CD14-positive monocyte (primary cell): ENCODE data around the gene CDH5. TPM values are rescaled to one million over a fixed set of nuclear protein-coding genes. Genes with fewer than 3 reads are reported as not detected.

ENCODE experiments used
- DNase-seq, 3 donors: peaks; one replicate each; pipeline ENCODE4 v3.0.0-alpha.2; 2011 to 2022
- H2AFZ ChIP-seq: 2 replicates; pipeline ENCODE4 v1.6.0; 2012; ENCODE audit warnings: mild to moderate bottlenecking, low read depth, low read length, inconsistent platforms; ENCODE audit not compliant: insufficient read depth, poor library complexity, severe bottlenecking
- H3K27ac ChIP-seq, 2 donors: 1 replicate in 1 of 2; 2 replicates in 1 of 2; pipeline ENCODE4 v1.5.1; 2012 to 2013; ENCODE audit warnings: low read length in 2 of 2, control low read depth in 1 of 2, inconsistent platforms in 1 of 2, low read depth in 1 of 2, mild to moderate bottlenecking in 1 of 2
- H3K27me3 ChIP-seq, 2 donors: one replicate each; pipeline versions ENCODE4 v1.6.0 to v1.6.1; 2011 to 2013; ENCODE audit warnings: low read length in 2 of 2; ENCODE audit not compliant: control insufficient read depth in 2 of 2, insufficient read depth in 2 of 2
- H3K36me3 ChIP-seq, 2 donors: replicated peaks in 1 of 2; 1 replicate in 1 of 2; 2 replicates in 1 of 2; pipeline versions ENCODE4 v1.5.1 to v1.6.1; 2012 to 2013; ENCODE audit warnings: low read length in 2 of 2, control low read depth in 1 of 2, inconsistent platforms in 1 of 2, mild to moderate bottlenecking in 1 of 2; ENCODE audit not compliant: insufficient read depth in 2 of 2, control insufficient read depth in 1 of 2
- H3K4me1 ChIP-seq, 2 donors: 1 replicate in 1 of 2; 2 replicates in 1 of 2; pipeline versions ENCODE4 v1.5.1 to v1.6.1; 2012 to 2013; ENCODE audit warnings: low read length in 2 of 2, control low read depth in 1 of 2, inconsistent platforms in 1 of 2, mild to moderate bottlenecking in 1 of 2, moderate library complexity in 1 of 2; ENCODE audit not compliant: insufficient read depth in 2 of 2, control insufficient read depth in 1 of 2
- H3K4me2 ChIP-seq: replicated peaks from 2 replicates; pipeline ENCODE3; 2012; ENCODE audit warnings: low read length, moderate library complexity, mild to moderate bottlenecking; ENCODE audit not compliant: poor library complexity, severe bottlenecking; ENCODE audit errors: extremely low read depth
- H3K4me3 ChIP-seq, 3 experiments: fragments of 200-600 bp in 1 of 3; sonication (generic) in 1 of 3; replicated peaks in 1 of 3; 1 replicate in 2 of 3; 2 replicates in 1 of 3; pipeline ENCODE4 v1.5.1; 2011 to 2013; ENCODE audit warnings: low read length in 3 of 3, mild to moderate bottlenecking in 3 of 3, control low read depth in 2 of 3, low read depth in 2 of 3, inconsistent platforms in 1 of 3, moderate library complexity in 1 of 3
- H3K79me2 ChIP-seq: 2 replicates; pipeline ENCODE4 v1.6.0; 2012; ENCODE audit warnings: mild to moderate bottlenecking, control low read depth, inconsistent platforms, low read length, moderate library complexity; ENCODE audit not compliant: insufficient read depth
- H3K9ac ChIP-seq: 2 replicates; pipeline ENCODE4 v1.6.0; 2017; ENCODE audit warnings: low read length, mild to moderate bottlenecking; ENCODE audit not compliant: insufficient read depth, poor library complexity, severe bottlenecking
- H3K9me3 ChIP-seq, 2 donors: replicated peaks in 1 of 2; 1 replicate in 1 of 2; 2 replicates in 1 of 2; pipeline versions ENCODE4 v1.5.1 to v1.6.1; 2012 to 2013; ENCODE audit warnings: low read length in 2 of 2, control low read depth in 1 of 2; ENCODE audit not compliant: control insufficient read depth in 1 of 2, insufficient read depth in 1 of 2
- H4K20me1 ChIP-seq: 2 replicates; pipeline ENCODE4 v1.6.0; 2012; ENCODE audit warnings: mild to moderate bottlenecking, low read length, control low read depth, moderate library complexity; ENCODE audit not compliant: insufficient read depth
- H3K27ac Mint-ChIP-seq, 7 donors: one replicate each; pipeline ENCODE4 v1.8.0; 2020; ENCODE audit warnings: mild to moderate bottlenecking in 7 of 7, mixed read lengths in 7 of 7, moderate library complexity in 6 of 7, inconsistent platforms in 2 of 7
- H3K27me3 Mint-ChIP-seq, 3 donors: one replicate each; pipeline ENCODE4 v1.8.0; 2021 to 2022; ENCODE audit warnings: low read depth in 3 of 3, mild to moderate bottlenecking in 3 of 3, mixed read lengths in 3 of 3, moderate library complexity in 3 of 3, inconsistent platforms in 1 of 3
- H3K36me3 Mint-ChIP-seq, 2 donors: one replicate each; pipeline ENCODE4 v1.8.0; 2020; ENCODE audit warnings: mixed read lengths in 2 of 2, inconsistent platforms in 1 of 2, mild to moderate bottlenecking in 1 of 2
- H3K4me1 Mint-ChIP-seq: one replicate; pipeline ENCODE4 v1.8.0; 2020; ENCODE audit warnings: mild to moderate bottlenecking, mixed read lengths
- H3K4me3 Mint-ChIP-seq, 2 donors: one replicate each; pipeline ENCODE4 v1.8.0; 2020; ENCODE audit warnings: mild to moderate bottlenecking in 2 of 2, mixed read lengths in 2 of 2, moderate library complexity in 1 of 2
- H3K9me3 Mint-ChIP-seq, 7 donors: one replicate each; pipeline ENCODE4 v1.8.0; 2020 to 2022; ENCODE audit warnings: mixed read lengths in 7 of 7, mild to moderate bottlenecking in 6 of 7, moderate library complexity in 6 of 7, inconsistent platforms in 2 of 7
- CTCF ChIP-seq: fragments of 200-600 bp; IDR thresholded peaks from one replicate; pipeline ENCODE4 v1.8.0; 2022; ENCODE audit warnings: antibody characterized with exemption, mild to moderate bottlenecking
- WGBS: methylation state at CpG from one replicate; pipeline ENCODE4 v1.1.5; 2013; ENCODE audit warnings: missing lambda C conversion rate; ENCODE audit not compliant: insufficient coverage; 5-methylcytosine and 5-hydroxymethylcytosine counted together
- intact Hi-C, 2 donors: fragments of 100-400 bp; cut with micrococcal nuclease; formaldehyde crosslinking; loops; one replicate each; pipeline versions ENCODE4 v1.15.0 to v1.15.1; 2023
- polyA plus RNA-seq, 3 donors: library from polyadenylated mRNA; depleted of rRNA in 1 of 3; unstranded in 2 of 3; stranded (reverse) in 1 of 3; fragments of 300-500 nt in 2 of 3; fragments of >200 nt in 1 of 3; fragmentation: Illumina TruSeq in 2 of 3; gene quantifications; 1 replicate in 2 of 3; 2 replicates in 1 of 3; pipeline ENCODE4 v1.2.3, GENCODE V29; 2012 to 2021

CDH5 gene
- polyA plus RNA-seq, 3 donors, result 0.12 to 0.22 TPM; not detected in 1

DNA sequence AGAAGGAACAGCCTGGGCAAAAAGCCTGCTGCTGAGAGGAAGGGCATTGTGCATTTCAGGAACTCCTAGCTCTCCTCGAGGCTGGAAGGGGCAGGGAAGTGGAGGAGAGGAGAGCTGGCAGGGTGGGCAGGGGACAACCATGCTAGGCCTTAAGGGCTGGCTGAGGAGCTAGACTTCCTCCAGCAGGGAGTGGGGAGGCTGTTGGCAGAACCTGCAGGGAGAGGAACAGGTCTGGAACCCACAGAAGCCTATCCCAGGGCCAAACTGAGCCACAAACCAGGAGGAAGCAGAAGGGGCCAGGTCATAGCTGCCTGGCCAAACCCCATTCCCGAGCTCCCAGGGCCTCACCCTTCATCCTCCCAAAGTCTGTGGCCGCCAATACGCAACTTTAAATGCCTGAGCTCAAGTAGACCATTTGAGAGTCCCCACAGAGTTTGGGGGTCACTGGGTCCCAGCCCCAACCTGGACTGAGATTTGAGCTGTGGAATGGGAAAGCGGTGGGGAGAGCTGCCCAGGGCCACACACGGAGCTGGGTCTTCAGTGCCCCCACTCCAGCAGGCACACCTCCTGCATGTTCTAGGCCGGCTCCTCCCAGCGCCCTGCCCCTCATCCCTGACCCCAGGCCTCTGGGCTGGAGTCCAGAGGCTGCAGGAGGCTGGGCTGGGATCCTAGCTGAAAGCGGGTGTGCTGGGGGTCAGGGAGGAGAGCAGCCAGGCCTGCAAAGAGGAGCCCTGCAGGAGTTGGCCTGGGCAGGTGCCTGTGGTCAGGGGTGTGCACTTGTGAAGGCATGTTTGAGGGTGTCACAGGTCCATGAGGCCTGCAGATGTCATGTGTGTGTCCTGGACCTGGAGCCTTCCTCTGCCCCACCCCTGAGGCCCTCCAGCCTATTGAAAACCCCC, 4.5 kb downstream of the CDH5 start:
- Histone ChIP-seq H3K27ac (no peak overlapping the region), H3K9me3 (no peaks in the 10 kb centered on the region), H3K36me3 (no peaks in the 10 kb centered on the region), H3K9ac (no peak overlapping the region), H3K4me2 (no peak overlapping the region), H3K4me3 (no peak overlapping the region), H4K20me1 (no peaks in the 10 kb centered on the region), H3K79me2 (no peaks in the 10 kb centered on the region), H3K27me3 (no peaks in the 10 kb centered on the region), H3K4me1 (peaks cover 47 to 52% of the 10 kb centered on the region in 2 donors), H2AFZ (peak overlapping the region; percentile 24)
- DNase-seq, result no peak
- no peaks in the 10 kb centered on the region for H3K9me3 Mint-ChIP-seq
- peaks cover 56% of the 10 kb centered on the region for H3K4me1 Mint-ChIP-seq
- WGBS, result 38% methylated on average over 3 of the region's 9 CpGs
- H3K27me3 Mint-ChIP-seq, result peaks cover 0 to 3% (median 1%) of the 10 kb centered on the region in 3 donors
- H3K36me3 Mint-ChIP-seq, result no peaks in the 10 kb centered on the region
- H3K4me3 Mint-ChIP-seq, result no peak overlapping the region
- TF ChIP-seq CTCF, result no peak
- intact Hi-C loops, result no loop called here
- peak overlapping the region in 5 of 7 donors; percentile 31 to 79 (median 57) for H3K27ac Mint-ChIP-seq

DNA sequence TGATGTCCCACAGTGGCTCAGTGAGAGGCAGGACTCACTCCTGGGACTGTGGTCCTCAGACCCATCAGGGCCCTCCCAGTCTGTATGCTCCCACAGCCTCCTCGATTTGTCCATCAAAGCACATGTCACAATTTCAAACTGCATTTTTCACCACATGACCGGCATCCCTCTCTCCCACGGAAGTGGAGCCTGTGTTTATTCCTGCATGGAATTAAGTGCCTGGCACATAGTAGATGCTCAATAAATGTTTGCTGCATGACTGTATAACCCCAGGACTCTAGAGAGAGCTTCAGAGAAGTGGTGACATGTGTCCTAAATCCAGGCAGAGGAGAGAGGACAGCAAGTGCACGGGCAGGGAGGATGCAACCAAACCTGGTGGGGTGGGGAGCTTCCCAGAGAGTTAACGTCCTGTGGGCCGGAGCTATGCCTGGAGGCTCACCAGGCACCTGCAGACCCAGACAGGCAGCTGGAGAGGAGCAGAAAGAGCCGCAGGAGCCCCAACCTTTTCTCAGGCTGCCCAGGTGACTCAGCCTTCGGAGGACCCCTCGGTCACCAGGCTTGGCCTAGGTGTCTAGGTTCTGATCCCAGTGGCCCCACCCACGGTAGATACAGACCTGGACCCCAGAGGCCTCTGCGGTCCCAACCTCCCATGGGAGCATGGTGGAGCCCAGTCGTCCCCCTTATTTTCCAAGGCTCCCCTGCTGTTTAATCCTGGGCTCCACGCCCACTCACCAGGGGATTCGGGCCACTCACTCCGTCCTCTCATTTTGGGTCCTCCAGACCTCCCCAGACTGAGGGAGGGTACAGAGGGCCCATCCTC, 5.8 kb downstream of the CDH5 start:
- no peak overlapping the region for H3K27ac Mint-ChIP-seq

More for the DNA sequence above, 5.8 kb downstream of the CDH5 start:
- intact Hi-C loops, result no loop called here
- no peak overlapping the region for H3K4me3 Mint-ChIP-seq
- peaks cover 55% of the 10 kb centered on the region for H3K4me1 Mint-ChIP-seq
- no peaks in the 10 kb centered on the region for H3K36me3 Mint-ChIP-seq
- no peak overlapping the region for H3K9ac ChIP-seq
- WGBS, result 97% methylated on average over 14 of the region's 15 CpGs
- no peak overlapping the region for H3K4me2 ChIP-seq
- H3K9me3 Mint-ChIP-seq, result no peaks in the 10 kb centered on the region
- DNase-seq, result no peak
- no peak for TF ChIP-seq CTCF
- no peak overlapping the region for H2AFZ ChIP-seq
- no peak overlapping the region for H3K4me3 ChIP-seq
- no peaks in the 10 kb centered on the region for H4K20me1 ChIP-seq
- no peaks in the 10 kb centered on the region for H3K9me3 ChIP-seq
- peaks cover 0 to 3% (median 0%) of the 10 kb centered on the region in 3 donors for H3K27me3 Mint-ChIP-seq
- peaks cover 46 to 51% of the 10 kb centered on the region in 2 donors for H3K4me1 ChIP-seq
- no peaks in the 10 kb centered on the region for H3K79me2 ChIP-seq
- H3K36me3 ChIP-seq, result no peaks in the 10 kb centered on the region
- no peak overlapping the region for H3K27ac ChIP-seq
- H3K27me3 ChIP-seq, result no peaks in the 10 kb centered on the region
